ENCODE results near the gene NTMT1. TPM values are rescaled to one million over a fixed set of nuclear protein-coding genes. Genes with fewer than 3 reads are reported as not detected.

Gene NTMT1
- total and polyA plus RNA-seq, 9 of the 15 experiments (the other 6 are each of a cell fraction or from before 2014, with no cell fraction given): 42.1 to 116 (median 74.7) TPM

GRCh38 chr9:129595903-129596540 lies 29.9 kb upstream of the NTMT1 start (continued):
- TF ChIP-seq CHD7 (IDR thresholded peaks at IDR 0.05; ENCODE audit: low read depth, low read length) (no peak), ZNF695 (CRISPR knock-in tag; IDR thresholded peaks at IDR 0.05) (0 out of 2 replicates have a peak, but pooled peaks have one; percentile 68), MYBL2 (IDR thresholded peaks at IDR 0.05; ENCODE audit: low read depth) (no peak), MYBL2 (CRISPR knock-in tag; IDR thresholded peaks at IDR 0.05; ENCODE audit: borderline replicate concordance) (no peak), E2F3 (CRISPR knock-in tag; IDR thresholded peaks at IDR 0.05) (peak; percentile 82), ILK (tag; IDR thresholded peaks at IDR 0.05; ENCODE audit: borderline replicate concordance, low read depth) (peak; percentile 54; the same call in 1 of the 2 replicates), CGGBP1 (CRISPR knock-in tag; IDR thresholded peaks at IDR 0.05) (no peak), NBN (IDR thresholded peaks at IDR 0.05; ENCODE audit: low read depth) (peak; percentile 89), RBM25 (IDR thresholded peaks at IDR 0.05; ENCODE audit: low read depth, low read length, severe bottlenecking) (no peak)
- TF ChIP-seq, protein P1, sequence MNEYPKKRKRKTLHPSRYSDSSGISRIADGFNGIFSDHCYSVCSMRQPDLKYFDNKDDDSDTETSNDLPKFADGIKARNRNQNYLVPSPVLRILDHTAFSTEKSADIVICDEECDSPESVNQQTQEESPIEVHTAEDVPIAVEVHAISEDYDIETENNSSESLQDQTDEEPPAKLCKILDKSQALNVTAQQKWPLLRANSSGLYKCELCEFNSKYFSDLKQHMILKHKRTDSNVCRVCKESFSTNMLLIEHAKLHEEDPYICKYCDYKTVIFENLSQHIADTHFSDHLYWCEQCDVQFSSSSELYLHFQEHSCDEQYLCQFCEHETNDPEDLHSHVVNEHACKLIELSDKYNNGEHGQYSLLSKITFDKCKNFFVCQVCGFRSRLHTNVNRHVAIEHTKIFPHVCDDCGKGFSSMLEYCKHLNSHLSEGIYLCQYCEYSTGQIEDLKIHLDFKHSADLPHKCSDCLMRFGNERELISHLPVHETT (CRISPR knock-in tag; conservative IDR thresholded peaks at IDR 0.05 in 1 of 2, IDR thresholded peaks at IDR 0.05 in 1 of 2): peak in 1 of 2 experiments; percentile 91; a peak in 2 of 4 replicates

All from K562 (cell line).